Retinal pigment epithelial cell (primary cell): ENCODE results near the gene BIRC2.

Source experiments
- DNase-seq: peaks from one replicate; pipeline ENCODE4 v3.0.0-alpha.2; 2010; ENCODE audit warnings: low read depth
- H3K4me3 ChIP-seq: 2 replicates; pipeline ENCODE4 v1.5.1; 2011; ENCODE audit warnings: mild to moderate bottlenecking, low read length, control low read depth, moderate library complexity
- CTCF ChIP-seq: conservative IDR thresholded peaks from 2 replicates; pipeline ENCODE4 v1.5.1; 2011; ENCODE audit warnings: low read depth, low read length, control low read depth, inconsistent platforms

The BIRC2 gene

GRCh38 chr11:102307727-102308038, 39.3 kb upstream of the BIRC2 start:
- no peak for TF ChIP-seq CTCF
- no peak for DNase-seq
- H3K4me3 ChIP-seq: no peak overlapping the region

GRCh38 chr11:102309621-102310541, 37.1 kb upstream of the BIRC2 start:
- H3K4me3 ChIP-seq: no peak overlapping the region
- TF ChIP-seq CTCF: peak; percentile 17
- no peak for DNase-seq

GRCh38 chr11:102312667-102313066, 34.3 kb upstream of the BIRC2 start:
- no peak for DNase-seq
- TF ChIP-seq CTCF: no peak
- no peak overlapping the region for H3K4me3 ChIP-seq

- no peak for TF ChIP-seq CTCF
- no peak for DNase-seq
- H3K4me3 ChIP-seq: no peak overlapping the region
These were observed 33.6 kb upstream of the BIRC2 start for GRCh38 chr11:102313238-102313940.

- TF ChIP-seq CTCF: no peak
- DNase-seq: no peak
- H3K4me3 ChIP-seq: no peak overlapping the region
These were observed 32.2 kb upstream of the BIRC2 start for GRCh38 chr11:102314784-102315183.

- TF ChIP-seq CTCF: no peak
- H3K4me3 ChIP-seq: no peak overlapping the region
- no peak for DNase-seq
These were observed 30.6 kb upstream of the BIRC2 start for GRCh38 chr11:102316346-102316904.
